GM13976 (cell line): Measurements from ENCODE around the gene CD320.

ENCODE experiments used
- DNase-seq: peaks from one replicate; pipeline ENCODE4 v3.0.0; 2012; ENCODE audit warnings: low spot score
- CTCF ChIP-seq: IDR thresholded peaks from 2 replicates; pipeline ENCODE4 v1.5.1; 2012; ENCODE audit warnings: borderline replicate concordance, mild to moderate bottlenecking; ENCODE audit not compliant: insufficient read depth; ENCODE audit errors: extremely low read depth, missing control alignments, control extremely low read depth
- in situ Hi-C: fragments of 300-500 bp; cut with MboI; formaldehyde crosslinking; loops from one replicate; pipeline ENCODE4 v1.12.0; 2022; ENCODE audit warnings: low sequenced_read_pairs, mixed read lengths, inconsistent platforms; ENCODE audit not compliant: unreplicated experiment

CD320 gene

DNA sequence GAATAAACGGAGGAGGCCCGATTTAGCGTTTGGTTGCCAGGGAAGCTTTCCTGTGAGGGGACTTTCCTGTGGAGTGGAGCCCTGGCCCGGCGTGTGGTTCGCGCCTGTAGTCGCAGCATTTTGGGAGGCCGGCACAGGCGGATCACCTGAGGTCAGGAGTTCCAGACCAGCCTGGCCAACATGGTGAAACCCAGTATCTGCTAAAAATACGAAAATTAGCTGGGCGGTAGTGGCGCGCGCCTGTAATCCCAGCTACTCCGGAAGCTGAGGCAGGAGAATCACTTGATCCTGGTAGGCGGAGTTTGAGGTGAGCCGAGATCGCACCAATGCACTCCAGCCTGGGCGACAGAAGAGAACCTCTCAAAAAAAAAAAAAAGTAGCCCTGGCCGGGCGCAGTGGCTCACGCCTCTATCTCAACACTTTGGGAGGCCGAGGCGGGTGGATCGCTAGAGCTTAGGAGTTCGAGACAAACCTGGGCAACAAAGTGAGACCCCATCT is 28.0 kb upstream of the CD320 start:
- in situ Hi-C loops, result no loop called here
- TF ChIP-seq CTCF, result no peak
- no peak for DNase-seq

DNA sequence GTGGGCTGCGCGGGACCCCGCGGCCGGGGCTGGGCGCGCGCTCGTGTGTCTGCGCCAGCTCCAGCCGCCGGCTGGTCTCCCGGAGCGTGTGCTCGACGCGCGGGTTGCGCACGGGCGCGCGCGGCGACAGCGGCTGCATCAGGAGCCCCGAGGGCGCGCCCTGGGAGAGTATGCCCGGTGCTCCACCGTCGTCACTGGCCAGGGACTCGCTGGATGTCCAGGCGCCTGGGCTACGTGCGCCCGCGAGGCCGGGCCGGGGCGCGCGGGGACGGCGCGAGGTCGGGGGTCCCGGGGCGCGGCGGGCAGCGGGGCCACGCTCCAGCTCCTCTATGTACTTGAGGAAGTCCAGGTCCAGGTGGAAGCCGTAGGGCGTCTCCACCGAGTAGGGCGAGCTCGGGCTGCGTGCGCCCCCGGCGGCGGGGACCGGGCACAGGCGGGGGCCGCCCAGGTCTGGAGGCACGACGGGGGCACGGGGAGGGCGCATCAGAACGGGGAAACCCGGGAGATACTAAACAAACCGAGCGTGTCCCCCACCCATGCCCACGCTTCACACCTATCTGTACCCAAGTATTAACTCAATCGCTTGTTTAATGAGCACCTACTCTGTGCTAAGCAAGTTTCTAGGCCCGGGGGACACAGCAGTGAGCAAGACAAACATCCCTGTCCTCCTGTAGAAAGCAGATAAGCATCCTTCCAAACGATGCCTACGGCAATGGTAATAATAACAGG is 27.3 kb upstream of the CD320 start:
- TF ChIP-seq CTCF, result no peak
- no peak for DNase-seq
- in situ Hi-C loops, result no loop called here

DNA sequence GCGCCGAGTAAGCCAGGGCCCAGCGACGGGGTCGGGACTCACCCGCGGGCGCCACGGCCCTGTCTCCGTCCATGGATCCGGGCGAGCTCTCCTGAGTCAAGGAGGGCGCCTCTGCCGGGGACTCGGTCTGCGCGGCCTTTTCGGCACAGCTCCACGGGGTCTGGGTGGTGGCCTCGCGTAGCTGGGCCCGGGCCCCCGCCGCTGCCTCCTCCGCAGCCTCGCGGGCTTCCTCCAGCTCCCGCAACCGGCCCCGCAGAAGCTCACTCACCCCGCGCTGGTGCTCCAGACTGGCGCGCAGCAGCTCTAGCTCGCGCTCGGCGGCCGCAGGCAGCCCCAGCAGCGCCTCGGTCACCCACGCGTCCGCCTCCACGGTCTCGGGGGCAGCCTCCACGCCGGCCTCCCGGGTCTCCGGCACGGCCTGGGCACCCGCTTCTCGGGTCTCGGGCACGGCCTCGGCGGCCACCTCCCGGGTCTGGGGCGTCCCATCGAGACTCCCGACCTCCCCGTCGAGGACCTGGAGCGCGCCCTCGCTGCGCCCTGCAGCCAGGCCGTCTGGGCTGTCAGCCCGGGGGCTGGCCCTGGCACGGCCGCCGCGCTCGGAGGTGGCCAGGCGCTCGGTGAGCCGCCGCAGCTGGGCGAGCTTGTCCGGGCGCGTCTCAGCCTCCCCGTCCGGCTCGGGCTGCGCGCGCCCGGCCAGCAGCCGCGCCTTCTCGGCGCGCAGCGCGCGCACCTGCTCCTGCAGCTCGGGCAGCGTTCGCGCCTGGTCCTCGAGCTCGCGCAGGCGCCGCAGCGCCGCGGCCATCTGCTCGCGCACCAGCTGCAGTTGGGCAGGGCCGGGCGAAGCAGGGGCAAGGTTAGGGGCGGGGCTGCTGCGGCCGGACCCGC is 26.5 kb upstream of the CD320 start:
- DNase-seq, result peak; percentile 78
- in situ Hi-C loops, result no loop called here
- TF ChIP-seq CTCF, result no peak

GRCh38 chr19:8333767-8334457 is 25.8 kb upstream of the CD320 start:
- DNase-seq, result peak; percentile 20
- TF ChIP-seq CTCF, result no peak
- in situ Hi-C loops, result no loop called here

DNA sequence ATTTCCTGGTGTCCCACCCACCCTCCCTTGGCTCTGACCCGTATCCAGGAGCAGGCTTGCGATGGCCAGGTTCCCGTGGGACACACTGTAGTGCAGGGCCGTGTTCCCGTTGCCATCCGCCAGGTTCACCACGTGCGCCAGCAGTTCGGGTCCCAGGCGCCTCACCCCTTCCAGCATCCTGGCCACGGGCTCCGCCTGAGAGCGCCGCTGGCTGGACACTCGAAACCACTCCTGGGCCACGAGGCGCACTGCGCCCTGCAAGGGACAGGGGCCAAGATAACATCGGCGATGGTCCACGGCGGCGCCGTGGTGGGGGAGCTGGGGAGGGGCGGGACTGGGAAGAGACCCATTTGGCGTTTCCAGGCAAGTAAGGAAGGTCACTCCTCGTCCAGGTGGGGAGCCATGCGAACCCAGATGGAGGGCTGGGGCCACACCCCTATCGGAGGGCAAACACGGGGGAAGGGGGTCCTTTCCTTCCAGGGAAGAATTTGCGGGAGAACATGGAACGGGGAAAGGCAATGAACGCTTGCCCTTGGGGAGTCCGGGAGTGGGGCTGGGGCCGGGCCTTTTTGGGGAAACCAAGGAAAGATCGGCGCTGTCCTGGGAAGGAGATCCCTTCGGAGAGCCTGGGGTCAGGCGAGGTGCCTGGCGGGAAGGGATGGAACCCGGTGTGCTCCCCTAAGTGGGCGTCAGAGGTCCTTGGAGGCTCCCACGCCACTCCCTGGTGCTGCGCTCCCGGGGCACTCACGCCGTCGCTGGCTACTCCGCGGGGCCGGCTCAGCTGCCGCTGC is 25.0 kb upstream of the CD320 start:
- in situ Hi-C loops, result no loop called here
- DNase-seq, result peak; percentile 27
- TF ChIP-seq CTCF, result no peak
